Measurements from ENCODE around the gene SOCS7.

GRCh38 chr17:38428643-38429371, 77.2 kb downstream of the SOCS7 start:
- TF ChIP-seq CTCF (IDR thresholded peaks at IDR 0.05; ENCODE audit: poor library complexity) (no peak), EZH2phosphoT487 (IDR thresholded peaks at IDR 0.05; ENCODE audit: low read depth, severe bottlenecking, unreplicated experiment) (no peak), EZH2 (IDR thresholded peaks at IDR 0.05; ENCODE audit: borderline replicate concordance) (no peak)

All from hepatocyte (in vitro differentiated cells).